Measurements from ENCODE around the gene PRAMEF10.
"Not testable (repeated sequence)": the region's sequence is repeated elsewhere in the genome, so short reads cannot be mapped to it uniquely, and the experiment has no call there.

PRAMEF10 gene, protein sequence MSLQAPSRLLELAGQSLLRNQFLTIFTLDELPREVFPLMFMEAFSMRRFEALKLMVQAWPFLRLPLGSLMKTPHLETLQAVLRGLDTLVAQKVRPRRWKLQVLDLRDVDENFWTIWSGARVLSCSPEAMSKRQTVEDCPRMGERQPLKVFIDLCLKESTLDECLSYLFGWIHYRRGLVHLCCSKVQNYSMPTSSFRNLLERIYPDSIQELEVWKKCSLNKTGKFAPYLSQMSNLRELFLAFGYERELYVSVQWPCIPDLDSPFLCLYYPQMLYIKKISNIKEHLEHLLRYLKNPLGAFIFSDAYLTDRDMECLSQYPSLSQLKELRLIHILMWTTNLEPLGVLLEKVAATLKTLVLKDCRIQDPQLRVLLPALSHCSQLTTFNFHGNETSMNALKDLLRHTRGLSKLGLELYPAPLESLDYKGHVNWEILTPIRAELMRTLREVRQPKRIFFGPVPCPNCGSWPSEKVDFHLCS

DNA sequence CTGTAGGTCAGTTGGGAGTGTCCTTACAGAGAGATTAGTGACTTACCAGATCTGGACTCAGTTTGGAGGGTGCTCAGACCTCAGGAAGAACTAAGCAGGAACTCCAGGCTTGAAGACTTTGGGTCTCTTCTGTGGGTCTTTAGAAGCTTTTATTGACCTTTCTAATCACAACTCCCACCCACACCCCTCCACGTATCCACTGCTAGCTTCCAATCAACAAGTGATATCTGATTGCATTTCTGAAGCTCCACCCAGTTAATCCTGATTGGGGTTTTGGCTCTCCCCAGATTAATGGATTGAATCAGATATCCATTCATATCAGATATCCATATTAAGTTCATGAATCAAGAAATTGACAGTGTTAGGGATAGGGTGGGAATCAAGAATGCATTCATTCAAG lies at the start of gene PRAMEF10:
Gene PRAMEF10, minus strand, starts transcription at position 101 of the 400 bp plus-strand sequence. CDS start 2,423 bp downstream, outside the sequence.
- in situ Hi-C loops (cut with MboI; ENCODE audit: low pct_unique_long_range_greater_than_20kb, low sequenced_read_pairs, unreplicated experiment); DNase-seq (ENCODE audit: low spot score): not testable (repeated sequence)

DNA sequence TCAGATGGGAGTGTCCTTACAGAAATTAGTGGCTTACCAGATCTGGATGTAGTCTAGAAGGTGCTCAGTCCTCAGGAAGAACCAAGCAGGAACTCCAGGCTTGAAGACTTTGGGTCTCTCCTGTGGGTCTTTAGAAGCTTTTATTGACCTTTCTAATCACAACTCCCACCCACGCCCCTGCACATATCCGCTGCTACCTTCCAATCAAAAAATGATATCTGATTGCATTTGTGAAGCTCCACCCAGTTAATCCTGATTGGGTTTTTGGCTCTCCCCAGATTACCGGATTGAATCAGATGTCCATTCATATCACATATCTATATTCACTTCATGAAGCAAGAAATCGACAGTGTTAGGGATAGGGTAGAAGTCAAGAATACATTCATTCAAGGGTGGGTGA lies 49.4 kb upstream of the PRAMEF10 start, which contains the start of gene PRAMEF6:
Gene PRAMEF6, minus strand, starts transcription at position 101 of the 400 bp plus-strand sequence. CDS start 5,062 bp downstream, outside the sequence.
- in situ Hi-C loops (cut with MboI; ENCODE audit: low pct_unique_long_range_greater_than_20kb, low sequenced_read_pairs, unreplicated experiment) = not testable (repeated sequence)

DNA sequence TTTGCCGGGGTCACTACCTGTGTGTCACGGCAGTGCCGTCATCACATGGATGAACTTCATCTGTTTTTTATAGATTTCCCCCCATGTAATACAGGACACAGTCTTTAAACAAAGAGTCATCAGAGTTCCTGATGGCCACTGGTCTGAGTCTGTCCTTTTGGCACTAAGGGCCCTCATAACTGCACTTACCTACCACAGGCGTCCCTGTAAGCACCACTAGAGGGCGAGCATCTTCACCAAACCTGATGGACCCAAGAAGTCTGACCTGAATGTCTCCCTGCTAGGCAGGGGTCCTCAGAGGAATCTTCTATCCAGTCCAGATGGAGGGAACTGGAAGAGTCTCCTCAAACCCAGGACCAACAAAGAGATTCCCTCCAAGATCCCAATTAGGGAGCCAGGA lies 26.3 kb upstream of the PRAMEF10 start:
- DNase-seq (ENCODE audit: low spot score); in situ Hi-C loops (cut with MboI; ENCODE audit: low pct_unique_long_range_greater_than_20kb, low sequenced_read_pairs, unreplicated experiment): not testable (repeated sequence)

More for the DNA sequence above, 49.4 kb upstream of the PRAMEF10 start, which contains the start of gene PRAMEF6:
- DNase-seq (ENCODE audit: low spot score) = not testable (repeated sequence)

DNA sequence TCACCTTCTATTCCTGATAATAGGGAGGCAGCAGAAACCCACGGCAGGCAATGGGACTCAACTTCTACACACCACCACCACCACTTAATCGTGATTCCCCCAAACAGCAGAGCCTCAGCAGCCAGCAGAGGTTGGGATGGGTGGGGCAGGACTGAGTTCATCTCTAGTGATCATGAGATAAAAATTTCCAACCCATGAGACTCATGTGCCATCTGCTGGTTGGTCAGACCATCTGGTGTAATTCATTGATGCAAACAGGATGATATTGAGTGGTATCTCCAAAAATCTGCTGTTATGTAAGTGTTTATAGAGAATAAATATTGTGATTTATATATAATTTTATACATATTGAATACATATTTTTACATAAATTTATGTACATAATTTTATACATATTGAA lies 23.7 kb upstream of the PRAMEF10 start:
- in situ Hi-C loops (cut with MboI; ENCODE audit: low pct_unique_long_range_greater_than_20kb, low sequenced_read_pairs, unreplicated experiment) = not testable (repeated sequence)

DNA sequence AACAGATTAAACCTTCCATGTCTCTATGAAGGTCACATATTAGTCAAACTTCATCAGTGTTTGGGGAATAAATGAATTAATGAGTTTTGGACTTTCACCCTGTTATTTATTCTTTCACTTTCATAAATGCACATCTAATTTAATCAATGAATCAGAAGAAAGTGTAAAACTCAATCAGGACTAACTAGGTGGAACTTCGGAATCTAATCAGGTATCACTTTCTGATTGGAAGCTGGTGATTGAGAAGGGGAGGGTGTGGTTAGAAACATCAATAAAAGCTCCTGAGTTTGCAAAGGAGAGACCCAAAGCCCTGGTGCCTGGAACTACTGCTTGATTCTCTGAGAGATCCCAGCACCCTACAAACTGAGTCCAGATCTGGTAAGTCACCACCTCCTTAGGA lies 18.2 kb upstream of the PRAMEF10 start, which contains the start of gene PRAMEF7:
Gene PRAMEF7, plus strand, starts transcription at position 301 of the 400 bp plus-strand sequence. CDS start 1,083 bp downstream, outside the sequence.
- in situ Hi-C loops (cut with MboI; ENCODE audit: low pct_unique_long_range_greater_than_20kb, low sequenced_read_pairs, unreplicated experiment); DNase-seq (ENCODE audit: low spot score): not testable (repeated sequence)

More for the DNA sequence above, 23.7 kb upstream of the PRAMEF10 start:
- not testable (repeated sequence) for DNase-seq (ENCODE audit: low spot score)

DNA sequence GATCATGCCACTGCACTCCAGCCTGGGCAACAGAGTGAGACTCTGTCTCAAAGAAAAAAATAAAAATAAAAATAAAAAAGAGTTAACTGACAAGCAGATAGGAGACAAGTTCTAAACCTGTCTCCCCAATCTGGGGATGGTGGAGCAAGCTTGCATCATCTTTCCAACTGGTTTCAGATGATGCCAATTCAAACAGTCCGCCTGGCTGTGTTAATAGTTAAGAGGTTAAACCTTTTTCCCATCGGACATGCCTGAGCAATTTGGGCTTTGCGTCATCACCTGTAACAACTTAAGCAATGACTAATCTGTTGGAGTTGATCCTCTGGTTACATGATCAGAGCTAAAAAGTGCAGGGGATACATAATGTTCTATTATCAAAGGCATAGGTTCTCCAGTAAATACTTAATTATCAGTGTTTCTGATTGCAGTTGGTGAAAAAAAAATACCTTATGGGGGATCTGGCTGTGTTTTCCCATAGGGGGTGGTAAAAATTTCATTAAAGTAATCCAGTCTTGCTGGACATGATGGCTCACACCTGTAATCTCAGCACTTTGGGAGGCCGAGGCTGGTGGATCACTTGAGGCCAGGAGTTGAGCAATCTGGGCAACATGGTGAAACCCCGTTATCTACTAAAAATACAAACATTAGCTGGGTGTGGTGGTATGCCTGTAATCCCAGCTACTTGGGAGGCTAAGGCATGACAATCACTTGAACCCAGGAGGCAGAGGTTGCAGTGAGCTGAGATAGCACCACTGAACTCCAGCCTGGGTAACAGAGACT lies 5.9 kb upstream of the PRAMEF10 start:
- in situ Hi-C loops (cut with MboI; ENCODE audit: low pct_unique_long_range_greater_than_20kb, low sequenced_read_pairs, unreplicated experiment); DNase-seq (ENCODE audit: low spot score): not testable (repeated sequence)

DNA sequence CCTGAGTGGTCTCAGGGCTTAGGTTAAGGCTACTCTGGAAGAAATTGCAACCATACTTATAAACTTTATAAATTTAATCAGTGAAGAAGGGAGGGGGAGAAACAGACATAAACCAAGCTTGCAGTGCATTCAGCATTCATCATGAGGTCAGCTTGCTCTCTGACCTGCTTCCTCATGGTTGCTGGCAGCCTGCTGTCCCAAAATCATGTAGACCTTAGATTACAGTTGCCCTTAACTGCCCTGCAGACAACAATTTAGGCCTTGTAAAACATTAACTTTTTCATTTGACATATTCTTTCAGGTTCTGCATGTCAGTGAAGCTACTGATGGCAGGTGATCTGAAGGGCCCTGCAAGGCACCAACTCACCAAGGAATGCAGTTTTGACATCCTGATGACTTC lies 1.1 kb upstream of the PRAMEF10 start:
- DNase-seq (ENCODE audit: low spot score); in situ Hi-C loops (cut with MboI; ENCODE audit: low pct_unique_long_range_greater_than_20kb, low sequenced_read_pairs, unreplicated experiment): not testable (repeated sequence)

DNA sequence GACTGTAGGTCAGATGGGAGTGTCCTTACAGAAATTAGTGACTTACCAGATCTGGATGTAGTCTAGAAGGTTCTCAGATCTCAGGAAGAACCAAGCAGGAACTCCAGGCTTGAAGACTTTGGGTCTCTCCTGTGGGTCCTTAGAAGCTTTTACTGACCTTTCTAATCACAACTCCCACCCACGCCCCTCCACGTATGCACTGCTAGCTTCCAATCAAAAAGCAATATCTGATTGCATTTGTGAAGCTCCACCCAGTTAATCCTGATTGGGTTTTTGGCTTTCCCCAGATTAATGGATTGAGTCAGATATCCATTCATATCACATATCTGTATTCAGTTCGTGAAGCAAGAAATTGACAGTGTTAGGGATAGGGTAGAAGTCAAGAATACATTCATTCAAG lies 12.0 kb downstream of the PRAMEF10 start, which contains the start of gene PRAMEF4:
Gene PRAMEF4, minus strand, starts transcription at position 101 of the 400 bp plus-strand sequence. CDS start 2,807 bp downstream, outside the sequence.
- DNase-seq (ENCODE audit: low spot score); in situ Hi-C loops (cut with MboI; ENCODE audit: low pct_unique_long_range_greater_than_20kb, low sequenced_read_pairs, unreplicated experiment): not testable (repeated sequence)

DNA sequence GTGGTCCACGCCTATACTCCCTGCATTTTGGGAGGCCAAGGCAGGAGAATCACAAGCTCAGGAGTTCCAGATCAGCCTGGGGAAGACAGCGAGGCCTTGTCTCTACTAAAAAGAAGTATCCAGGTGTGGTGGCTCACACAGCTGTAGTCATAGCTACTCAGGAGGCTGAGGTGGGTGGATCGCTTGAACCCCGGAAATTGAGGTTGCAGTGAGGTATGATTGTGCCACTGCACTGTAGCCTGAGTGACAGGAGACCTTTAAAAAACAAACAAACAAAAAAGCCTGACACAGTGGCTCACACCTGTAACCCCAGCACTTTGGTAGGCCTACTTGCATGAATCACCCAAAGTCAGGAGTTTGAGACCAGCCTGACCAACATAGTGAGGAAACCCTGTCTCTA lies 19.6 kb downstream of the PRAMEF10 start:
- in situ Hi-C loops (cut with MboI; ENCODE audit: low pct_unique_long_range_greater_than_20kb, low sequenced_read_pairs, unreplicated experiment); DNase-seq (ENCODE audit: low spot score): not testable (repeated sequence)

DNA sequence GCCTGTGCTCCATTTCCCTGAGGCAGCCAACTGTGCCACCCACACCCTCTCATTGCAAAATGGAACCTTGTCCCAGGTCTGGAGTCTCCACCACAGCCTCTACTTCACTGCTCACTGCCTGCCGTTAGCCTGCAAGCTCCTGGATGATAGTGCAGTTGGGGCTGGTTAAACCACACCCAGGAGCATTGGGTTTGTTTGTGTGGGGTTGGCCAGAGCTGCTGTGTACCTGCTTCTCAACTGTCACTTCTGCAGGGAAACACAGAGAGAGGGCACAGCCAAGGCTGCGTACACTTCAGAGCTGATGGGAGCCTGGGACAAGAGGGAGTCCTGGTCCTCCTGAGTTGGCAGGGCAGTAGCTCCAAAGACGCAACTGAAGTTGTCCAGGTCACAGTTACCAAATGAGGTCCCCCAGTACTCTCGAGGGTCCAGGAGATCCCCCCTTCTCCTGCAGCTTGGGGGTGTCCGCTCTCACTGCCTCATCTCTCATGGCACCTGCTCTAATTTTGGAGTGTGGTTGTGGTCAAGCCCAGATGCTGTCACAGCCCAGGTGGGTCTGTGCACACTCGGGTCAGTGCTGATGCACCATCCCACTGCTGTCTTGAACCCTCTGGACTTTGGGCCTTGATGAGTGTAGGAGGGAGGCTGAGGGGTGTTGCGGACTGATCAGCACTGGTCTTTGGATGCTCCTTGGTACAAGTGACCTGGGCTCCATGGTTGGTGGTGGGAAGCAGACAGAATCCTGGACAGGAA lies 34.8 kb downstream of the PRAMEF10 start:
- in situ Hi-C loops (cut with MboI; ENCODE audit: low pct_unique_long_range_greater_than_20kb, low sequenced_read_pairs, unreplicated experiment); DNase-seq (ENCODE audit: low spot score): not testable (repeated sequence)

DNA sequence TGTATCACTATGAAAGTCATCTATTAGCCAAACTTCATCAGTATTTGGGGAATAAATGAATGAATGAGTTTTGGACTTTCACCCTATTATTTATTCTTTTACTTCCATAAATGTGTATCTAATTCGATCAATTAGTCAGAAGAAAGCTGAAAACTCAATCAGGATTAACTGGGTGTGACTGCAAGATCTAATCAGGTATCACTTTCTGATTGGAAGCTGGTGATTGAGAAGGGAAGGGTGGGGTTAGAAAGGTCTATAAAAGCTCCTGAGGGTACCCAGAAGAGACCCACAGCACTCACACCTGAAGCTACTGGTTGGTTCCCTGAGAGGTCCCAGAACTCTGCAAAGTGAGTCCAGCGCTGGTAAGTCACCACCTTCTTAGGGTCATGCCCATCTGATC lies 41.3 kb downstream of the PRAMEF10 start, which contains the start of gene PRAMEF2:
Gene PRAMEF2, plus strand, starts transcription at position 301 of the 400 bp plus-strand sequence. CDS start 1,924 bp downstream, outside the sequence.
- DNase-seq (ENCODE audit: low spot score); in situ Hi-C loops (cut with MboI; ENCODE audit: low pct_unique_long_range_greater_than_20kb, low sequenced_read_pairs, unreplicated experiment): not testable (repeated sequence)

DNA sequence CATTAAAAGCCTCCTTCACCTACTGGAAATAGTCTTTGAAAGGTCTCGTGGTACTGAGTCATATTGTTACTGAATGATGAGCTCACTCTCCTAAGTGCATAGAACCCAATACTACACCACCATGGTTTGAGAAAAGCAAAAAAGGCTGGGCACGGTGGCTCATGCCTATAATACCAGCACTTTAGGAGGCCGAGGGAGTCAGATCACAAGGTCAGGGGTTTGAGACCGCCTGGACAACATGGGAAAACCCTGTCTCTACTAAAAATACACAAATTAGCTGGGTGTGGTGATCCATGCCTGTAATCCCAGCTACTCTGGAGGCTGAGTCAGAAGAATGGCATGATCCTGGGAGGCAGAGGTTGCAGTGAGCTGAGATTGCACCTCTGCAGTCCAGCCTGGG lies 46.3 kb downstream of the PRAMEF10 start:
- TF ChIP-seq, protein P1, sequence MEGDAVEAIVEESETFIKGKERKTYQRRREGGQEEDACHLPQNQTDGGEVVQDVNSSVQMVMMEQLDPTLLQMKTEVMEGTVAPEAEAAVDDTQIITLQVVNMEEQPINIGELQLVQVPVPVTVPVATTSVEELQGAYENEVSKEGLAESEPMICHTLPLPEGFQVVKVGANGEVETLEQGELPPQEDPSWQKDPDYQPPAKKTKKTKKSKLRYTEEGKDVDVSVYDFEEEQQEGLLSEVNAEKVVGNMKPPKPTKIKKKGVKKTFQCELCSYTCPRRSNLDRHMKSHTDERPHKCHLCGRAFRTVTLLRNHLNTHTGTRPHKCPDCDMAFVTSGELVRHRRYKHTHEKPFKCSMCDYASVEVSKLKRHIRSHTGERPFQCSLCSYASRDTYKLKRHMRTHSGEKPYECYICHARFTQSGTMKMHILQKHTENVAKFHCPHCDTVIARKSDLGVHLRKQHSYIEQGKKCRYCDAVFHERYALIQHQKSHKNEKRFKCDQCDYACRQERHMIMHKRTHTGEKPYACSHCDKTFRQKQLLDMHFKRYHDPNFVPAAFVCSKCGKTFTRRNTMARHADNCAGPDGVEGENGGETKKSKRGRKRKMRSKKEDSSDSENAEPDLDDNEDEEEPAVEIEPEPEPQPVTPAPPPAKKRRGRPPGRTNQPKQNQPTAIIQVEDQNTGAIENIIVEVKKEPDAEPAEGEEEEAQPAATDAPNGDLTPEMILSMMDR (IDR thresholded peaks at IDR 0.05; ENCODE audit: extremely low read depth, insufficient read depth, missing control alignments) = no peak

DNA sequence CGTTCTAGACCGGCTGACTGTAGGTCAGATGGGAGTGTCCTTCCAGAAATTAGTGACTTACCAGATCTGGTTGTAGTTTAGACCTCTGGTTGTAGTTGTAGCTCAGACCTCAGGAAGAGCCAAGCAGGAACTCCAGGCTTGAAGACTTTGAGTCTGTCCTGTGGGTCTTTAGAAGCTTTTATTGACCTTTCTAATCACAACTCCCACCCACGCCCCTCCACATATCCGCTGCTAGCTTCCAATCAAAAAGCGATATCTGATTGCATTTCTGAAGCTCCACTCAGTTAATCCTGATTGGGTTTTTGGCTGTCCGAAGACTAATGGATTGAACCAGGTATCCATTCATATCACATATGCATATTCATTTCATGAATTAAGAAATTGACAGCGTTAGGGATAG lies 49.5 kb downstream of the PRAMEF10 start, which contains the start of gene HNRNPCL1:
Gene HNRNPCL1, minus strand, starts transcription at position 101 of the 400 bp plus-strand sequence. CDS start 431 bp downstream, outside the sequence.
- DNase-seq (ENCODE audit: low spot score); in situ Hi-C loops (cut with MboI; ENCODE audit: low pct_unique_long_range_greater_than_20kb, low sequenced_read_pairs, unreplicated experiment): not testable (repeated sequence)

More for the DNA sequence above, 46.3 kb downstream of the PRAMEF10 start:
- in situ Hi-C loops (cut with MboI; ENCODE audit: low pct_unique_long_range_greater_than_20kb, low sequenced_read_pairs, unreplicated experiment) = no loop called here
- DNase-seq (ENCODE audit: low spot score) = no peak

Measured in GM13977 (cell line).